ENCODE data around the gene ABTB1. TPM values are rescaled to one million over a fixed set of nuclear protein-coding genes. Genes with fewer than 3 reads are reported as not detected.

The ABTB1 gene
- total RNA-seq, 3 donors from 2014 or later: 19.9 to 48.7 (median 33.7) TPM

- intact Hi-C loops (cut with DNase I, micrococcal nuclease): no loop called here
- Histone ChIP-seq H3K4me1 (ENCODE audit: low read depth) (peaks cover 9% of the 10 kb centered on the region), H3K4me3 (no peak overlapping the region), H3K9me3 (no peaks in the 10 kb centered on the region), H3K36me3 (ENCODE audit: low read depth) (no peaks in the 10 kb centered on the region)
- ATAC-seq: no peak
- no peak for TF ChIP-seq CTCF (IDR thresholded peaks at IDR 0.05)
- DNase-seq: peak in 2 of 3 donors; percentile 25 to 52
Measured at GRCh38 chr3:127670761-127671522, 1.8 kb upstream of the ABTB1 start.

GRCh38 chr3:127671523-127672428 is 976 bp upstream of the ABTB1 start:
- peak overlapping the region; percentile 56 for H3K4me3 ChIP-seq
- DNase-seq: peak in 2 of 3 donors; percentile 67 to 70
- no peaks in the 10 kb centered on the region for H3K36me3 ChIP-seq (ENCODE audit: low read depth)
- ATAC-seq: peak; percentile 39
- TF ChIP-seq CTCF (IDR thresholded peaks at IDR 0.05): no peak
- intact Hi-C loops (cut with DNase I, micrococcal nuclease): no loop called here
- peaks cover 9% of the 10 kb centered on the region for H3K4me1 ChIP-seq (ENCODE audit: low read depth)
- no peaks in the 10 kb centered on the region for H3K9me3 ChIP-seq

GRCh38 chr3:127673191-127674100 is 694 bp downstream of the ABTB1 start:
- intact Hi-C loops (cut with DNase I, micrococcal nuclease): no loop called here
- Histone ChIP-seq H3K9me3 (no peaks in the 10 kb centered on the region), H3K36me3 (ENCODE audit: low read depth) (no peaks in the 10 kb centered on the region), H3K4me1 (ENCODE audit: low read depth) (peaks cover 9% of the 10 kb centered on the region), H3K4me3 (peak overlapping the region; percentile 71)
- DNase-seq: peak; percentile 67 to 85 (median 78)
- ATAC-seq: peak; percentile 66
- no peak for TF ChIP-seq CTCF (IDR thresholded peaks at IDR 0.05)

DNA sequence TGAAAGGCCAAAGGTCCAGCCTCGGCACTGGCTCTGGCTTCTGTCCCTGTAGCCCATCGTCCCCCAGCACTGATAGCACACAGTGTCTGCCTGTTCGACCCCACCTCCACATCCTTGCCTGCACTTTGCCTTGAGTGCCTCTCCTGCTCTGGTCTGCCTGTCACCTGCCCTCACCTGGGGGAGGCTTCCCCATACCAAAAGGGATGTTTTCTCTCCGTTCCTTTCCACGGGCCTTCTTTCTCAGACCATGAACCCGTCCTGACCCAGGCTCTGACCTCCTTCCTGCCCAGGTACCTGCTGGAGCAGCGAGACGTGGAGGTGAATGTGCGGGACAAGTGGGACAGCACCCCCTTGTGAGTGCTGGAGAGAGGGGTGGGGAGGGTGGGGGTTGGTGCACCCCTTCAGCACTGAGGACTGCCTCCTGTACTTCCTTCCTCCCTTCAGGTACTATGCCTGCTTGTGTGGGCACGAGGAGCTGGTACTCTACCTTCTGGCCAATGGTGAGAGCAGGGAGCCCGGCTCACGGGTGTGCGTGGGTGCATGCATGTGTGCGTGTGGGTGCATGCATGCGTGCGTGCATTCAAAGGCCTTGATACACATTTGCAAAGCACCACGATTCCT is 1.5 kb downstream of the ABTB1 start:
- H3K9me3 ChIP-seq: no peaks in the 10 kb centered on the region
- peak; percentile 2 to 34 (median 24) for DNase-seq
- intact Hi-C loops (cut with DNase I, micrococcal nuclease): no loop called here
- no peak for ATAC-seq
- no peak for TF ChIP-seq CTCF (IDR thresholded peaks at IDR 0.05)
- H3K36me3 ChIP-seq (ENCODE audit: low read depth): no peaks in the 10 kb centered on the region
- peaks cover 9% of the 10 kb centered on the region for H3K4me1 ChIP-seq (ENCODE audit: low read depth)
- H3K4me3 ChIP-seq: no peak overlapping the region

DNA sequence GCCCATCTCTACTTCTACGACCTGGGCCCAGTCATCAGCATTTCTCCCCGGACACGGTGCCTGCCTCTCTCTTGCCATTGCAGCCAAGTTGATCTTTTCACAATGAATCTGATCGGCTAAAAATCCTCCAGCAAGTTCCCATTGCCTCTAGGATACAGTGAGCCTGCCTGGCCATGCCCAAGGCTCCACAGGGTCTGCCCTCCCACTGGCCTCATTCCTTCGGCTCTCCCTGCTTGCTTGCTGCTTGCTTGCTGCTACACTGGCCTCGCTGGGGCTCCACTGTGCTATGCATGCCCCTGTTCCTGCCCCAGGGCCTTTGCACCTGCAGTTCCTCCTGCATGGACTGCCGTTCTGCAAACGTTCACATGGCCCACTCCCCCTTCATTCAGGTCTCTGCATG is 2.0 kb downstream of the ABTB1 start:
- intact Hi-C loops (cut with DNase I, micrococcal nuclease): no loop called here

More for the DNA sequence above, 2.0 kb downstream of the ABTB1 start:
- H3K36me3 ChIP-seq (ENCODE audit: low read depth): no peaks in the 10 kb centered on the region
- H3K4me1 ChIP-seq (ENCODE audit: low read depth): peaks cover 9% of the 10 kb centered on the region
- H3K4me3 ChIP-seq: no peak overlapping the region
- H3K9me3 ChIP-seq: no peaks in the 10 kb centered on the region
- DNase-seq (peak; percentile 1 to 40 (median 25)), ATAC-seq (no peak)
- no peak for TF ChIP-seq CTCF (IDR thresholded peaks at IDR 0.05)
